HepG2 (cell line): ENCODE measurements around the gene TM4SF20.

ENCODE experiments used
- ATF1 ChIP-seq: IDR thresholded peaks from 2 replicates; pipeline ENCODE4 v1.6.1; 2016; ENCODE audit warnings: mild to moderate bottlenecking, control low read depth
- CTCF ChIP-seq: sonication (generic); formaldehyde crosslinking; IDR thresholded peaks from 2 replicates; pipeline ENCODE4 v1.5.0; 2020; ENCODE audit warnings: mild to moderate bottlenecking, missing genetic modification reagents, moderate library complexity
- DPF2 ChIP-seq: sonication (generic); formaldehyde crosslinking; IDR thresholded peaks from 2 replicates; pipeline ENCODE4 v1.4.0; 2020; ENCODE audit warnings: mild to moderate bottlenecking, low read depth, missing genetic modification reagents, borderline replicate concordance
- GLI4 ChIP-seq: sonication (generic); formaldehyde crosslinking; IDR thresholded peaks from 2 replicates; pipeline ENCODE4 v1.5.1; 2020; ENCODE audit warnings: missing genetic modification reagents, mild to moderate bottlenecking, moderate library complexity, borderline replicate concordance
- JARID2 ChIP-seq: sonication (generic); formaldehyde crosslinking; IDR thresholded peaks from 2 replicates; pipeline ENCODE4 v1.8.1; 2023; ENCODE audit warnings: missing genetic modification reagents, inconsistent platforms; ENCODE audit not compliant: insufficient replicate concordance
- POLR2A ChIP-seq, 2 experiments: IDR thresholded peaks; 2 replicates each; pipeline ENCODE4 v1.6.1; 2011; ENCODE audit warnings: low read depth in 2 of 2, low read length in 2 of 2, mild to moderate bottlenecking in 1 of 2, moderate library complexity in 1 of 2; ENCODE audit not compliant: insufficient read depth in 1 of 2
- RBM39 ChIP-seq: fragments of 200-400 bp; formaldehyde crosslinking; IDR thresholded peaks from one replicate; pipeline ENCODE4 v1.6.1; 2018; ENCODE audit warnings: antibody characterized with exemption, mild to moderate bottlenecking, low read depth, low read length; ENCODE audit not compliant: poor library complexity, severe bottlenecking
- RFX5 ChIP-seq: IDR thresholded peaks from 2 replicates; pipeline ENCODE4 v1.6.1; 2011; ENCODE audit warnings: low read depth, low read length, improper control_type of control experiment
- SNAPC2 ChIP-seq: sonication (generic); formaldehyde crosslinking; IDR thresholded peaks from 2 replicates; pipeline ENCODE4 v1.8.1; 2022; ENCODE audit warnings: mild to moderate bottlenecking, missing genetic modification reagents
- ZNF136 ChIP-seq: sonication (generic); formaldehyde crosslinking; IDR thresholded peaks from 2 replicates; pipeline ENCODE4 v1.8.1; 2022; ENCODE audit warnings: low read depth, mild to moderate bottlenecking, moderate library complexity, missing genetic modification reagents
- ZNF510 ChIP-seq: sonication (generic); formaldehyde crosslinking; IDR thresholded peaks from 2 replicates; pipeline ENCODE4 v1.4.0; 2020; ENCODE audit warnings: low read depth, mild to moderate bottlenecking, missing genetic modification reagents

GRCh38 chr2:227326783-227327182, 52.3 kb downstream of the TM4SF20 start:
- no peak for TF ChIP-seq ATF1 (CRISPR knock-in tag)
- no peak for TF ChIP-seq DPF2 (CRISPR knock-in tag)
- no peak for TF ChIP-seq CTCF
- TF ChIP-seq ZNF136 = no peak
- no peak for TF ChIP-seq JARID2
- TF ChIP-seq SNAPC2 (CRISPR knock-in tag) = no peak
- TF ChIP-seq POLR2A (IDR thresholded peaks at IDR 0.05; ENCODE audit: insufficient read depth in 1 of 2, low read depth in 2 of 2, low read length in 2 of 2) = no peak
- no peak for TF ChIP-seq GLI4
- no peak for TF ChIP-seq RBM39
- no peak for TF ChIP-seq RFX5
- no peak for TF ChIP-seq ZNF510
